T-helper 1 cell treated with Interleukin-12 subunit alpha and Interleukin-12 subunit beta and Interleukin-4 antibody, amounts not matched to agents 30 ng/mL and 1 ng/mL, for 36 hours (primary cell): Measurements from ENCODE around the gene HBZ. TPM values are rescaled to one million over a fixed set of nuclear protein-coding genes. Genes with fewer than 3 reads are reported as not detected.
"Not testable (repeated sequence)": the region's sequence is repeated elsewhere in the genome, so short reads cannot be mapped to it uniquely, and the experiment has no call there.

Source experiments
- intact Hi-C: fragments of 100-400 bp; cut with micrococcal nuclease; formaldehyde crosslinking; loops from one replicate; pipeline ENCODE4 v1.15.1; 2024
- total RNA-seq: library from RNA; stranded (reverse); gene quantifications from 2 replicates; pipeline ENCODE4 v1.2.3, GENCODE V29; 2022

HBZ gene
- total RNA-seq, 1 donor from 2014 or later = not detected

GRCh38 chr16:164134-164823 is 11.8 kb downstream of the HBZ start:
- intact Hi-C loops = not testable (repeated sequence)

GRCh38 chr16:164827-165538 is 12.5 kb downstream of the HBZ start:
- intact Hi-C loops = loop anchor here (5.0 kb wide), 1 partner anchor 58 kb away; no protein-coding TSS in a partner anchor

GRCh38 chr16:165539-166374 is 13.3 kb downstream of the HBZ start, which contains the start of gene HBM:
Gene HBM, plus strand, starts transcription at chr16:165978. Its CDS starts 20 bp downstream, at chr16:165998.
- intact Hi-C loops = loop anchor here (5.0 kb wide), 1 partner anchor 58 kb away; no protein-coding TSS in a partner anchor

- intact Hi-C loops = loop anchor here (5.0 kb wide), 1 partner anchor 59 kb away; no protein-coding TSS in a partner anchor
Measured at GRCh38 chr16:166375-167121, 14.1 kb downstream of the HBZ start.

GRCh38 chr16:167122-167690 is 14.8 kb downstream of the HBZ start:
- intact Hi-C loops = loop anchor here (5.0 kb wide), 1 partner anchor 60 kb away; no protein-coding TSS in a partner anchor

- intact Hi-C loops = loop anchor here (5.0 kb wide), 1 partner anchor 61 kb away; no protein-coding TSS in a partner anchor
Measured at GRCh38 chr16:168424-168823, 16.0 kb downstream of the HBZ start.

- intact Hi-C loops = loop anchor here (5.0 kb wide), 1 partner anchor 62 kb away; no protein-coding TSS in a partner anchor
Measured at GRCh38 chr16:169014-169413, 16.6 kb downstream of the HBZ start.

- intact Hi-C loops = not testable (repeated sequence)
Measured at GRCh38 chr16:170088-170507, 17.7 kb downstream of the HBZ start.

GRCh38 chr16:170788-171187 is 18.3 kb downstream of the HBZ start:
- intact Hi-C loops = no loop called here

- intact Hi-C loops = not testable (repeated sequence)
Measured at GRCh38 chr16:172374-172941, 20.0 kb downstream of the HBZ start, which contains the start of gene HBA2. Gene HBA2, plus strand, starts transcription at chr16:172876. Its CDS starts 37 bp downstream, at chr16:172913.

GRCh38 chr16:173211-173854 is 20.9 kb downstream of the HBZ start:
- intact Hi-C loops = not testable (repeated sequence)

- intact Hi-C loops = not testable (repeated sequence)
Measured at GRCh38 chr16:173928-174769, 21.7 kb downstream of the HBZ start.

GRCh38 chr16:175011-175949 is 22.8 kb downstream of the HBZ start:
- intact Hi-C loops = no loop called here

GRCh38 chr16:176006-176405 is 23.6 kb downstream of the HBZ start:
- intact Hi-C loops = not testable (repeated sequence)

GRCh38 chr16:176477-177382 is 24.3 kb downstream of the HBZ start, which contains the start of gene HBA1:
Gene HBA1, plus strand, starts transcription at chr16:176680. Its CDS starts 37 bp downstream, at chr16:176717.
- intact Hi-C loops = not testable (repeated sequence)

GRCh38 chr16:177394-177822 is 25.0 kb downstream of the HBZ start:
- intact Hi-C loops = no loop called here
